Astrocyte (in vitro differentiated cells and primary cell): ENCODE measurements around the gene ADAMTS8. TPM values are rescaled to one million over a fixed set of nuclear protein-coding genes. Genes with fewer than 3 reads are reported as not detected.

Experiments
- DNase-seq: peaks from one replicate; pipeline ENCODE4 v3.0.0-alpha.2; 2010; ENCODE audit warnings: low read depth
- FAIRE-seq: peaks from 2 replicates; lab custom pipeline; 2011; peaks lifted over from hg19 to GRCh38; lab: Jason Lieb, UNC
- H2AFZ ChIP-seq: 2 replicates; pipeline ENCODE4 v1.6.0; 2012; ENCODE audit warnings: low read depth, low read length, inconsistent platforms
- H3K27ac ChIP-seq: 2 replicates; pipeline ENCODE4 v1.5.1; 2011; ENCODE audit warnings: low read depth, low read length, inconsistent platforms
- H3K27me3 ChIP-seq: 2 replicates; pipeline ENCODE4 v1.6.0; 2011; ENCODE audit warnings: low read length, inconsistent platforms; ENCODE audit not compliant: insufficient read depth
- H3K36me3 ChIP-seq: 2 replicates; pipeline ENCODE4 v1.5.1; 2011; ENCODE audit warnings: low read length, inconsistent platforms; ENCODE audit not compliant: insufficient read depth
- H3K4me1 ChIP-seq: 2 replicates; pipeline ENCODE4 v1.5.1; 2011; ENCODE audit warnings: low read length, inconsistent platforms; ENCODE audit not compliant: insufficient read depth
- H3K4me2 ChIP-seq: 2 replicates; pipeline ENCODE4 v1.6.0; 2012; ENCODE audit warnings: low read length, inconsistent platforms
- H3K4me3 ChIP-seq: 2 replicates; pipeline ENCODE4 v1.5.1; 2011; ENCODE audit warnings: low read depth, mild to moderate bottlenecking, low read length, inconsistent platforms; ENCODE audit not compliant: insufficient read depth
- H3K79me2 ChIP-seq: 2 replicates; pipeline ENCODE4 v1.6.0; 2012; ENCODE audit warnings: mild to moderate bottlenecking, low read length, inconsistent platforms; ENCODE audit not compliant: insufficient read depth
- H3K9ac ChIP-seq: 2 replicates; pipeline ENCODE4 v1.6.0; 2012; ENCODE audit warnings: mild to moderate bottlenecking, low read length, inconsistent platforms
- H3K9me3 ChIP-seq: 2 replicates; pipeline ENCODE4 v1.5.1; 2012; ENCODE audit warnings: low read depth, mild to moderate bottlenecking, low read length, inconsistent platforms; ENCODE audit not compliant: insufficient read depth
- H4K20me1 ChIP-seq: 2 replicates; pipeline ENCODE4 v1.6.0; 2012; ENCODE audit warnings: low read length, inconsistent platforms; ENCODE audit not compliant: insufficient read depth
- H3K27ac Mint-ChIP-seq: one replicate; pipeline ENCODE4 v1.8.0; 2021; ENCODE audit warnings: mild to moderate bottlenecking, mixed read lengths; ENCODE audit not compliant: unreplicated experiment
- H3K27me3 Mint-ChIP-seq: one replicate; pipeline ENCODE4 v1.8.0; 2021; ENCODE audit warnings: low read depth, mixed read lengths; ENCODE audit not compliant: unreplicated experiment
- H3K36me3 Mint-ChIP-seq: one replicate; pipeline ENCODE4 v1.8.0; 2021; ENCODE audit warnings: low read depth, mixed read lengths; ENCODE audit not compliant: unreplicated experiment
- H3K4me1 Mint-ChIP-seq: one replicate; pipeline ENCODE4 v1.8.0; 2021; ENCODE audit warnings: low read depth, mixed read lengths; ENCODE audit not compliant: unreplicated experiment
- H3K4me3 Mint-ChIP-seq: one replicate; pipeline ENCODE4 v1.8.0; 2021; ENCODE audit warnings: mild to moderate bottlenecking, moderate library complexity, mixed read lengths; ENCODE audit not compliant: unreplicated experiment
- H3K9me3 Mint-ChIP-seq: one replicate; pipeline ENCODE4 v1.8.0; 2021; ENCODE audit warnings: mild to moderate bottlenecking, mixed read lengths; ENCODE audit not compliant: unreplicated experiment
- CTCF ChIP-seq: IDR thresholded peaks from 2 replicates; pipeline ENCODE4 v1.5.1; 2011; ENCODE audit warnings: low read depth, mild to moderate bottlenecking, inconsistent platforms, low read length, moderate library complexity; ENCODE audit not compliant: insufficient read depth
- EZH2 ChIP-seq: IDR thresholded peaks from 2 replicates; pipeline ENCODE4 v1.6.1; 2012; ENCODE audit warnings: mild to moderate bottlenecking, low read length, inconsistent platforms; ENCODE audit not compliant: insufficient read depth
- total RNA-seq: library from RNA; stranded (reverse); gene quantifications from 2 replicates; pipeline ENCODE4 v1.2.1, GENCODE V29; 2021

The ADAMTS8 gene
- total RNA-seq, 1 donor from 2014 or later = 0.20 TPM

- Histone ChIP-seq H3K27me3 (no peaks in the 10 kb centered on the region), H3K9me3 (no peaks in the 10 kb centered on the region), H3K79me2 (no peaks in the 10 kb centered on the region), H3K36me3 (no peaks in the 10 kb centered on the region), H3K27ac (no peak overlapping the region), H2AFZ (no peak overlapping the region), H3K4me3 (no peak overlapping the region), H3K9ac (no peak overlapping the region), H4K20me1 (no peaks in the 10 kb centered on the region), H3K4me2 (no peak overlapping the region), H3K4me1 (peaks cover 48% of the 10 kb centered on the region)
- Mint-ChIP-seq H3K4me1 (peaks cover 16% of the 10 kb centered on the region), H3K27ac (peak overlapping the region; percentile 92), H3K9me3 (no peaks in the 10 kb centered on the region), H3K4me3 (no peak overlapping the region), H3K36me3 (peaks cover 2% of the 10 kb centered on the region), H3K27me3 (peaks cover 9% of the 10 kb centered on the region)
- TF ChIP-seq CTCF = no peak
- TF ChIP-seq EZH2 = no peak
- DNase-seq (no peak), FAIRE-seq (no peak)
These were observed 48.6 kb upstream of the ADAMTS8 start for GRCh38 chr11:130476922-130477491.

GRCh38 chr11:130476200-130476921 lies 48.0 kb upstream of the ADAMTS8 start:
- peaks cover 48% of the 10 kb centered on the region for H3K4me1 ChIP-seq
- no peak overlapping the region for H3K9ac ChIP-seq
- no peaks in the 10 kb centered on the region for H3K9me3 ChIP-seq
- DNase-seq (no peak), FAIRE-seq (no peak)
- TF ChIP-seq EZH2 (no peak), CTCF (no peak)
- no peaks in the 10 kb centered on the region for H3K36me3 ChIP-seq
- Mint-ChIP-seq H3K27ac (peak overlapping the region; percentile 79), H3K4me3 (no peak overlapping the region), H3K27me3 (peaks cover 14% of the 10 kb centered on the region), H3K36me3 (peaks cover 5% of the 10 kb centered on the region), H3K9me3 (no peaks in the 10 kb centered on the region), H3K4me1 (peaks cover 15% of the 10 kb centered on the region)
- no peak overlapping the region for H3K27ac ChIP-seq
- no peaks in the 10 kb centered on the region for H3K27me3 ChIP-seq
- H3K4me2 ChIP-seq = no peak overlapping the region
- H4K20me1 ChIP-seq = no peaks in the 10 kb centered on the region
- no peak overlapping the region for H3K4me3 ChIP-seq
- no peaks in the 10 kb centered on the region for H3K79me2 ChIP-seq
- no peak overlapping the region for H2AFZ ChIP-seq
